Tibial nerve (tissue), 4 donors: ENCODE results near the gene LRRC51.

Experiments
- EP300 ChIP-seq, 2 donors: sonication (generic); formaldehyde crosslinking; IDR thresholded peaks; one replicate each; pipeline ENCODE4 v1.6.1; 2017; ENCODE audit warnings: antibody characterized with exemption in 2 of 2, mild to moderate bottlenecking in 1 of 2
- TF ChIP-seq, protein P1 (sequence below), 5 experiments: fragments of 200-600 bp in 3 of 5; fragments of 450-650 bp in 2 of 5; sonication (generic) in 3 of 5; IDR thresholded peaks; one replicate each; pipeline ENCODE4 v1.5.1; 2016 to 2019; ENCODE audit warnings: antibody characterized with exemption in 5 of 5, mild to moderate bottlenecking in 3 of 5, moderate library complexity in 2 of 5

DNA sequence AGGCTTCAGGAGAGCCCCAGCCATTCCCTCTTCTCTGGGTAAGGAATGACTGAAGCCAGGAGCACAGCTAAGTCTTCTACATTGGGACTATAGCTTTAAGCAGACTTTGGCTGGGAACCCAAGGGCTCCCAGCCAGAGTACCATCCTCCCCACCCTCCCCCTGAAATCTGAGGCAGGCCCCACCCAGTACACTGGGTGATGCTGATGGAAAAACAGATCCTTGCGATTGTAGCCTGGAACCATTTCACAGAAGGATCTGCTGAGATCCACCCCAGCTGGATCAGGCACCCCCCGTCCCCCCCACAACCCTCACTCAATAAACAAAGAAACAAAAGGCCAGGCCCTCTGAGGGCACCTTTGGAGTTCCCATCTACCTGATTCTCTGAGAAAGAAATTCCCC, 42.2 kb upstream of the LRRC51 start:
- TF ChIP-seq, protein P1, sequence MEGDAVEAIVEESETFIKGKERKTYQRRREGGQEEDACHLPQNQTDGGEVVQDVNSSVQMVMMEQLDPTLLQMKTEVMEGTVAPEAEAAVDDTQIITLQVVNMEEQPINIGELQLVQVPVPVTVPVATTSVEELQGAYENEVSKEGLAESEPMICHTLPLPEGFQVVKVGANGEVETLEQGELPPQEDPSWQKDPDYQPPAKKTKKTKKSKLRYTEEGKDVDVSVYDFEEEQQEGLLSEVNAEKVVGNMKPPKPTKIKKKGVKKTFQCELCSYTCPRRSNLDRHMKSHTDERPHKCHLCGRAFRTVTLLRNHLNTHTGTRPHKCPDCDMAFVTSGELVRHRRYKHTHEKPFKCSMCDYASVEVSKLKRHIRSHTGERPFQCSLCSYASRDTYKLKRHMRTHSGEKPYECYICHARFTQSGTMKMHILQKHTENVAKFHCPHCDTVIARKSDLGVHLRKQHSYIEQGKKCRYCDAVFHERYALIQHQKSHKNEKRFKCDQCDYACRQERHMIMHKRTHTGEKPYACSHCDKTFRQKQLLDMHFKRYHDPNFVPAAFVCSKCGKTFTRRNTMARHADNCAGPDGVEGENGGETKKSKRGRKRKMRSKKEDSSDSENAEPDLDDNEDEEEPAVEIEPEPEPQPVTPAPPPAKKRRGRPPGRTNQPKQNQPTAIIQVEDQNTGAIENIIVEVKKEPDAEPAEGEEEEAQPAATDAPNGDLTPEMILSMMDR (IDR thresholded peaks at IDR 0.05): no peak
- TF ChIP-seq EP300 (IDR thresholded peaks at IDR 0.05): peak; percentile 28 to 94
